Common myeloid progenitor, CD34-positive (primary cell): ENCODE data around the gene ZDHHC21.

Experiments
- CTCF ChIA-PET: fragments of 350-600 bp; sonication (Branson Sonifier 250); formaldehyde crosslinking; loops from one replicate; lab custom pipeline; 2021; ENCODE audit warnings: antibody characterized with exemption; lab: Charles Lee
- POLR2A ChIA-PET: fragments of 350-600 bp; sonication (Branson Sonifier 250); formaldehyde crosslinking; loops from one replicate; lab custom pipeline; 2021; ENCODE audit warnings: antibody characterized with exemption; lab: Charles Lee
- DNase-seq, 3 donors: peaks; one replicate each; pipeline versions ENCODE4 v3.0.0 to v3.0.0-alpha.2; 2013
- H3K27ac ChIP-seq, 2 experiments: 1 replicate in 1 of 2; 2 replicates in 1 of 2; pipeline ENCODE4 v1.7.0; 2013; ENCODE audit warnings: inconsistent platforms in 2 of 2, low read length in 2 of 2, mild to moderate bottlenecking in 2 of 2, low read depth in 1 of 2, moderate library complexity in 1 of 2; ENCODE audit not compliant: severe bottlenecking in 2 of 2, insufficient read depth in 1 of 2, poor library complexity in 1 of 2
- H3K27me3 ChIP-seq, 5 experiments: replicated peaks in 2 of 5; 1 replicate in 3 of 5; 2 replicates in 2 of 5; pipeline versions ENCODE4 v1.6.1 to v1.7.0; 2013; ENCODE audit warnings: low read length in 4 of 5, mild to moderate bottlenecking in 2 of 5, moderate library complexity in 2 of 5, inconsistent platforms in 1 of 5; ENCODE audit not compliant: insufficient read depth in 5 of 5, control insufficient read depth in 4 of 5
- H3K36me3 ChIP-seq, 4 experiments: 1 replicate in 2 of 4; 2 replicates in 2 of 4; pipeline versions ENCODE4 v1.6.1 to v1.7.0; 2013; ENCODE audit warnings: low read length in 3 of 4, control low read depth in 1 of 4, mild to moderate bottlenecking in 1 of 4; ENCODE audit not compliant: control insufficient read depth in 4 of 4, insufficient read depth in 4 of 4
- H3K4me1 ChIP-seq, 4 experiments: 1 replicate in 3 of 4; 2 replicates in 1 of 4; pipeline versions ENCODE4 v1.6.1 to v1.7.1; 2013; ENCODE audit warnings: low read length in 3 of 4, mild to moderate bottlenecking in 3 of 4, control low read depth in 1 of 4, inconsistent platforms in 1 of 4, moderate library complexity in 1 of 4; ENCODE audit not compliant: control insufficient read depth in 4 of 4, insufficient read depth in 4 of 4; ENCODE audit errors: control extremely low read depth in 1 of 4
- H3K4me3 ChIP-seq, 7 experiments: 1 replicate in 4 of 7; 2 replicates in 3 of 7; pipeline versions ENCODE4 v1.5.1 to v1.7.0; 2013; ENCODE audit warnings: mild to moderate bottlenecking in 7 of 7, low read length in 6 of 7, moderate library complexity in 6 of 7, inconsistent platforms in 2 of 7, low read depth in 2 of 7, control low read depth in 1 of 7; ENCODE audit not compliant: insufficient read depth in 4 of 7, control insufficient read depth in 1 of 7; ENCODE audit errors: extremely low read depth in 1 of 7
- H3K9me3 ChIP-seq, 5 experiments: 1 replicate in 4 of 5; 2 replicates in 1 of 5; pipeline versions ENCODE4 v1.6.1 to v1.7.1; 2013; ENCODE audit warnings: low read length in 4 of 5, mild to moderate bottlenecking in 2 of 5, inconsistent platforms in 1 of 5, low read depth in 1 of 5, moderate library complexity in 1 of 5; ENCODE audit not compliant: control insufficient read depth in 4 of 5, insufficient read depth in 2 of 5; ENCODE audit errors: control extremely low read depth in 1 of 5
- WGBS: methylation state at CpG from one replicate; pipeline ENCODE4 v1.1.5; 2013; ENCODE audit not compliant: insufficient coverage; 5-methylcytosine and 5-hydroxymethylcytosine counted together

ZDHHC21 gene

DNA sequence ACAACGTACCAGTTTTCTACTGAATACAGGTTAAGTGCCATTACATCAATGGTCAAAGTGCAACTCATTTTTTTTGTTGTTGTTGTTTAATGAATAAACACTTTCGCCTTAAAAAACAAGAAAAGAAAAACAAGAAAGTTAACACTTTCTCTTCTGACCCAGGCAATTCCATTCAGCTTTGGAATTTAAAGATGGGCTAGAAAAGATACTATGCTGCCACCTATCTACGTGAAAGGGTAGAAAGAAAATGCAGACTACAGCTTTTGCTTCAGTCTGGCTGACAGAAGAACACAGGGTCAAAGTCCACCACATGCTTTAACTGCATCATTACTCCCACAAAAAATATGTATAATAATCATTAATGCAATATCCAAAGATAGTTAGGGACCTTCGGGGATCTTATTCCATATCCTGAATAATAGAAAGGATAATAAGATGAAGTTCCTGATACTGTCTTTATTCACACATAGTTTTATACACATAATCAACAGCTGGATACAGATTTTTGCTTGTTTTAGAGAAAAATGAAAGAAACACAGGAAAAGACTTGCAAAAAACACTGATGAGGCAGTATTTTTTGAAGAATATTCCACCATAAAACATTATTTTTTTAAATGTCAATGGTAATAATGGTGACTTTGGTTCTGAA lies 40.4 kb downstream of the ZDHHC21 start:
- CTCF ChIA-PET, result interaction anchor here (1.1 to 1.8 kb wide), 3 partner anchors 9 to 38 kb away, joined by 3 to 6 read pairs (median 4); no protein-coding TSS in a partner anchor
- WGBS, result no CpG with 5 or more reads among the region's 4 CpGs
- Histone ChIP-seq H3K4me1 (peaks cover 0 to 1% (median 0%) of the 10 kb centered on the region in 4 experiments), H3K9me3 (peaks cover 0 to 23% (median 3%) of the 10 kb centered on the region in 5 experiments), H3K27ac (no peak overlapping the region), H3K27me3 (no peaks in the 10 kb centered on the region), H3K4me3 (no peak overlapping the region), H3K36me3 (peaks cover 9 to 28% (median 9%) of the 10 kb centered on the region in 4 experiments)
- DNase-seq, result peak; percentile 8 to 17 (median 13)
- POLR2A ChIA-PET, result interaction anchor here (0.6 kb wide), 2 partner anchors 458 to 508 kb away, joined by 3 read pairs; no protein-coding TSS in a partner anchor

DNA sequence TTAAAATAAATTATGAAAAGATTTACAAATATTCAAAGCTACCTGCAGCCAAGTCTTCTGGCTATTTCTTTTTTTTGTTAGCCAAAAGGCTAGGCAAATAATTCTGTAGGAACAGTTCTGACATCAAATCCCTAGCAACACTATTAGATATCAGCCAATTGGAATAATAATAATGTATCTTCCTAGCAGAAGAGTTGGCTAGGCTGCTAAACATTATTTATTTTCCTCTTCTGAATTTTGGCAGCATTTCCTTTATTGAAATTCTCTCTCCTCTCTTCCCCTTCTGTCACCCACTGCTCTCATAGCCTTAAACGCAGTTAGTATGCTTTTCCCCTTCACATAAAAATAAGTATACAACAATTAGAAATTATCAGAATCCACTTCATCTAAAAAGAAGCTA lies 42.6 kb downstream of the ZDHHC21 start:
- no peak for DNase-seq
- Histone ChIP-seq H3K27me3 (no peaks in the 10 kb centered on the region), H3K4me1 (peaks cover 0 to 1% (median 0%) of the 10 kb centered on the region in 4 experiments), H3K4me3 (no peak overlapping the region), H3K36me3 (peaks cover 4 to 14% (median 8%) of the 10 kb centered on the region in 4 experiments), H3K27ac (no peak overlapping the region), H3K9me3 (peaks cover 0 to 15% (median 3%) of the 10 kb centered on the region in 5 experiments)
- CTCF ChIA-PET, result interaction anchor here (1.6 to 2.2 kb wide), 2 partner anchors 11 to 35 kb away, joined by 4 to 5 read pairs; no protein-coding TSS in a partner anchor
- no CpG with 5 or more reads among the region's 1 CpG for WGBS
- POLR2A ChIA-PET, result no interaction called here

DNA sequence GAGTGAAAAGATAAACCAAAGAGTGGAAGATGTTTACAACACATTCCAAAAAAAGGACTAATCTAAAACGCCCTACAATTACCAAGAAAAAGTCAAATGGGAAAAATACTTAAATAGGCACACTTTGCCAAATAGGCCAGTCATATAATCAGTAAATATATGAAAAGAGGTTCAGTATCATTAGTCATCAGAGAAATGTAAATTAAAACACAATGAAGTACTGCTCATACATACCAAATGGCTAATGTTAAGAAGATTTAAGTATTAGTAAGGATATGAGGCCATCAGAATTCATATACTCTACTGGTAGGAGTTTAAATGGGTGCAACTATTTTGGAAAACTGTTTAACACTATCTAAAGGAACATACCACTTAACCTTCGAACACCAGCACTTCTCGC lies 47.6 kb downstream of the ZDHHC21 start:
- H3K27me3 ChIP-seq, result no peaks in the 10 kb centered on the region
- H3K27ac ChIP-seq, result no peak overlapping the region
- no CpG with 5 or more reads among the region's 3 CpGs for WGBS
- no peaks in the 10 kb centered on the region for H3K9me3 ChIP-seq
- H3K36me3 ChIP-seq, result peaks cover 0 to 5% (median 2%) of the 10 kb centered on the region in 4 experiments
- H3K4me3 ChIP-seq, result no peak overlapping the region
- H3K4me1 ChIP-seq, result no peaks in the 10 kb centered on the region
- no peak for DNase-seq
- ChIA-PET CTCF (no interaction called here), POLR2A (no interaction called here)

DNA sequence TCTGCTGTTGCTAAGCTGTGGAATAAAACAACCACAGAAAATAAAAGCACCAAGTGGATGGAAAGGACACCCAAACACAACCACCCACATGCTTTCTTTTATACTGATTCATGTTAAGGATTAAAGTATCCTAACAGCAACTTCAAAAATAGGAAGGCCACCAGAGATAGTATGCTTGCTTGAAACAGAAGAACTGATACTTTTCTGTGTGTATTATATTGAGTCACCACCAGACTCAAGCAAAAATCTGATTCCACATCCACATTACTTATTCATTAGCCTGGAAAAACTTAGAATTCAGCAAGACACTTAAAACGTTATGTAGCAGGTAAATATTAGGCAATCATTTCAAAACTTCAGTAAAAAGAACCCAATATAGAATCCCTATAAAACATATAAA lies 52.3 kb downstream of the ZDHHC21 start:
- ChIA-PET POLR2A (no interaction called here), CTCF (no interaction called here)
- no peak overlapping the region for H3K4me3 ChIP-seq
- H3K4me1 ChIP-seq, result no peaks in the 10 kb centered on the region
- no peaks in the 10 kb centered on the region for H3K9me3 ChIP-seq
- H3K27me3 ChIP-seq, result no peaks in the 10 kb centered on the region
- H3K27ac ChIP-seq, result no peak overlapping the region
- WGBS, result no CpG with 5 or more reads among the region's 1 CpG
- DNase-seq, result no peak
- peaks cover 0 to 13% (median 3%) of the 10 kb centered on the region in 4 experiments for H3K36me3 ChIP-seq

DNA sequence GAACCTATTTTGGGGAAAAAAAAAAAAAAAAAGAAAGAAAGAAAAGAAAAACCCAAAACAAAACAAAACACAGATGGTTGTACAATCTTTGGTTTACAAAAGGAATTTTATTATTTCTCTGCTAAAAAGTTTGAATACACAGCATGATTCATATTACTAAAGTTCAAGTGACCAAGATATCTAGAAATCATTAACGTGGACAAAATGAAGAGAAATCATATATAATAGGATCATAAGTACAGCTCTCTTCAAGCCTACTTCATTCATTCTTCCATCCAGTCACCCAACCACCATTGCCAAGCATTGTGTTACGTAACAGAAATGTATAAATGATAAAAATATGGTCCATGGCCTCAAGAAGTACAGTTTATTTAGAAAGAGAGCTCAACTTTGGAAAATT lies 52.9 kb downstream of the ZDHHC21 start:
- Histone ChIP-seq H3K36me3 (peaks cover 0 to 13% (median 3%) of the 10 kb centered on the region in 4 experiments), H3K27me3 (no peaks in the 10 kb centered on the region), H3K4me3 (no peak overlapping the region), H3K27ac (no peak overlapping the region), H3K4me1 (no peaks in the 10 kb centered on the region), H3K9me3 (no peaks in the 10 kb centered on the region)
- no peak for DNase-seq
- ChIA-PET POLR2A (no interaction called here), CTCF (no interaction called here)
- 100% methylated on average over 1 of the region's 2 CpGs for WGBS

DNA sequence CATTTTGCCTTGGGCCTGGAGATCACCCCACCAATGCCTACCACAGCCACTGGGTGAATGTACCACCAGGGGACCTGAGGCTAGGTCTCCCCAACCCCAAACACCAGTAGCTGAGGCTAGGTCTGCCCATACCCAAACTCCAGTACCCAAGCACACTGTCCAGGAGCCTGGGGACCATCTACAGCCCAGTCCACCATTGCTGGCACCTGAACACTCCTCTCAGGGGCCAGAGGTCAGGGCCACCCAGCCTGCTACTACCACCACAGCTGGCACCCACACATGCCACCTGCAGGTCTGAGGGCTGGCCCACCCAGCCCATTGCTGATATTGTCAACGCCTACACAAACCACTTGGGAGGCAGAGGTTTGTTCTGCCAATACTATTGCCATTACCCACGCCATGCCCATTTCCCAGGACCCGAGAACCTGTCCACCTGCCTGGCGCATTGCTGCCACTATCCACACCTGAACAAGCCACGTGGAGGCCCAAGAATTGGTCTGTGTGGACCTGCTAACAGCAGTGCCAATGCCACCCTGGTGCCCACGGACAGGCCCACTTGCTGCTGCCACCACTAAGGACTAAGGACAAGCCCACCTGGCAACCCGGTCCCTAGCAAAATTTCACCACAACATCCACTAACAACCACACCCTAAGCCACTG lies 59.2 kb downstream of the ZDHHC21 start:
- ChIA-PET CTCF (interaction anchor here (1.7 kb wide), 1 partner anchor 27 kb away, joined by 3 read pairs; no protein-coding TSS in a partner anchor), POLR2A (no interaction called here)
- Histone ChIP-seq H3K27me3 (no peaks in the 10 kb centered on the region), H3K27ac (no peak overlapping the region), H3K4me1 (no peaks in the 10 kb centered on the region), H3K36me3 (peaks cover 7 to 61% (median 15%) of the 10 kb centered on the region in 4 experiments), H3K9me3 (peaks cover 0 to 28% (median 6%) of the 10 kb centered on the region in 5 experiments), H3K4me3 (no peak overlapping the region)
- WGBS, result 96% methylated on average over 5 of the region's 7 CpGs
- DNase-seq, result no peak

DNA sequence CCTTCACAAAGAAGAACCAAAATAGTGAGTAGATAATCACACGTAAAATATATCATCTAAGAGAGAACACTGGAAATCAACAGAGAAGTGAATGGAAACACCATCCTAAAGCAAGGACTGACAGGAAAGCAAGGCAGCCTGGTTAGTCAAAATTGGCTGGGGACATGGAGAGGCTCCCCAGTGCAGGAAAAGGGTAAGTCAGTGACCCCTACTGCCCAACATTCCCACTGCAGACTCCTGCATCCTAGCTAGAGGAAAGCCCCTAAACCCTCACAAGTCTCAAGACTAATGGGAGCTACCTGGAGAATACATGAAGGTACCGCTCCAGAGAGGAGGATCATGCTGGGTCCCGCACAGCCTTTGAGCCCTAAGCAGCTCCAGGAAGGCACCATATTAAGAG lies 60.1 kb downstream of the ZDHHC21 start:
- DNase-seq, result no peak
- Histone ChIP-seq H3K9me3 (peaks cover 0 to 28% (median 6%) of the 10 kb centered on the region in 5 experiments), H3K4me1 (no peaks in the 10 kb centered on the region), H3K4me3 (no peak overlapping the region), H3K27me3 (no peaks in the 10 kb centered on the region), H3K36me3 (peaks cover 7 to 56% (median 15%) of the 10 kb centered on the region in 4 experiments), H3K27ac (no peak overlapping the region)
- 100% methylated on average over 2 of the region's 3 CpGs for WGBS
- ChIA-PET CTCF (no interaction called here), POLR2A (no interaction called here)
